ENCODE results near the gene SGSM1. TPM values are rescaled to one million over a fixed set of nuclear protein-coding genes. Genes with fewer than 3 reads are reported as not detected.

SGSM1 gene
- polyA plus RNA-seq, 1 of the 3 experiments (the other 2 are of a cell fraction), result 0.15 TPM

- DNase-seq, result peak; percentile 84
Measured at GRCh38 chr22:24952837-24953383, 146.9 kb downstream of the SGSM1 start.

GRCh38 chr22:24953384-24954113 lies 147.5 kb downstream of the SGSM1 start:
- H3K4me2 ChIP-seq, result peak overlapping the region; percentile 97
- H3K36me3 ChIP-seq (replicated peaks in 1 of 2; ENCODE audit: control insufficient read depth in 1 of 2, insufficient read depth in 2 of 2, low read length in 1 of 2), result no peaks in the 10 kb centered on the region
- DNase-seq, result peak; percentile 76
- peak overlapping the region; percentile 73 to 93 for H3K4me3 ChIP-seq (ENCODE audit: low read depth in 2 of 2, low read length in 1 of 2)
- H3K4me1 ChIP-seq (ENCODE audit: control insufficient read depth in 1 of 2, insufficient read depth in 2 of 2, low read depth in 1 of 2, low read length in 1 of 2), result peaks cover 14 to 15% of the 10 kb centered on the region in 2 experiments; a peak in 3 of 4 replicates
- peak overlapping the region; percentile 91; the same call in 1 of the 2 replicates for H2AFZ ChIP-seq (ENCODE audit: low read depth)
- no peaks in the 10 kb centered on the region for H3K9me2 ChIP-seq
- POLR2A ChIA-PET, result interaction anchor here (0.5 kb wide), 1 partner anchor 54 kb away, joined by 3 read pairs; no protein-coding TSS in a partner anchor
- no peaks in the 10 kb centered on the region for H4K20me1 ChIP-seq (ENCODE audit: insufficient read depth)
- 13% methylated on average over 25 of the region's 47 CpGs for WGBS (ENCODE audit: low lambda C conversion rate)
- H3K9me3 ChIP-seq, result no peaks in the 10 kb centered on the region
- CTCF ChIA-PET, result interaction anchor here (0.7 to 20.1 kb wide), 10 partner anchors 8 to 180 kb away, joined by 3 to 513 read pairs (median 4); no protein-coding TSS in a partner anchor
- H3K27ac ChIP-seq (ENCODE audit: low read depth in 2 of 2, low read length in 1 of 2), result peak overlapping the region; percentile 82 to 87
- H3F3A ChIP-seq (replicated peaks; ENCODE audit: insufficient read depth), result peaks cover 6% of the 10 kb centered on the region
- no peaks in the 10 kb centered on the region for H3K27me3 ChIP-seq (ENCODE audit: insufficient read depth)
- no peak for TF ChIP-seq RXRA (IDR thresholded peaks at IDR 0.05; ENCODE audit: borderline replicate concordance, low read depth)
- no peak for TF ChIP-seq ELF1 (IDR thresholded peaks at IDR 0.05)
- TF ChIP-seq MAX (IDR thresholded peaks at IDR 0.05; ENCODE audit: low read depth), result 0 out of 2 replicates have a peak, but pooled peaks have one; percentile 41
- H3K79me2 ChIP-seq (ENCODE audit: insufficient read depth), result peaks cover 52% of the 10 kb centered on the region; the same call in 1 of the 2 replicates
- peak overlapping the region; percentile 91 for H3K9ac ChIP-seq

More at GRCh38 chr22:24952837-24953383, 146.9 kb downstream of the SGSM1 start:
- H2AFZ ChIP-seq (ENCODE audit: low read depth), result peak overlapping the region; percentile 91
- peak overlapping the region; percentile 73 to 93 for H3K4me3 ChIP-seq (ENCODE audit: low read depth in 2 of 2, low read length in 1 of 2)
- POLR2A ChIA-PET, result no interaction called here
- TF ChIP-seq POLR2AphosphoS5 (IDR thresholded peaks at IDR 0.05; ENCODE audit: low read depth, low read length), result no peak
- TF ChIP-seq CHD2 (IDR thresholded peaks at IDR 0.05; ENCODE audit: low read length, partially characterized antibody), result peak; percentile 87
- peak; percentile 83 for TF ChIP-seq USF1 (IDR thresholded peaks at IDR 0.05; ENCODE audit: borderline replicate concordance, low read depth)
- peak; percentile 84 for TF ChIP-seq MAX (IDR thresholded peaks at IDR 0.05; ENCODE audit: low read depth)
- TF ChIP-seq, protein P1, sequence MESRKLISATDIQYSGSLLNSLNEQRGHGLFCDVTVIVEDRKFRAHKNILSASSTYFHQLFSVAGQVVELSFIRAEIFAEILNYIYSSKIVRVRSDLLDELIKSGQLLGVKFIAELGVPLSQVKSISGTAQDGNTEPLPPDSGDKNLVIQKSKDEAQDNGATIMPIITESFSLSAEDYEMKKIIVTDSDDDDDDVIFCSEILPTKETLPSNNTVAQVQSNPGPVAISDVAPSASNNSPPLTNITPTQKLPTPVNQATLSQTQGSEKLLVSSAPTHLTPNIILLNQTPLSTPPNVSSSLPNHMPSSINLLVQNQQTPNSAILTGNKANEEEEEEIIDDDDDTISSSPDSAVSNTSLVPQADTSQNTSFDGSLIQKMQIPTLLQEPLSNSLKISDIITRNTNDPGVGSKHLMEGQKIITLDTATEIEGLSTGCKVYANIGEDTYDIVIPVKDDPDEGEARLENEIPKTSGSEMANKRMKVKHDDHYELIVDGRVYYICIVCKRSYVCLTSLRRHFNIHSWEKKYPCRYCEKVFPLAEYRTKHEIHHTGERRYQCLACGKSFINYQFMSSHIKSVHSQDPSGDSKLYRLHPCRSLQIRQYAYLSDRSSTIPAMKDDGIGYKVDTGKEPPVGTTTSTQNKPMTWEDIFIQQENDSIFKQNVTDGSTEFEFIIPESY (IDR thresholded peaks at IDR 0.05; ENCODE audit: borderline replicate concordance, low read depth), result peak; percentile 87
- peaks cover 47% of the 10 kb centered on the region; the same call in 1 of the 2 replicates for H3K79me2 ChIP-seq (ENCODE audit: insufficient read depth)
- H3F3A ChIP-seq (replicated peaks; ENCODE audit: insufficient read depth), result peaks cover 6% of the 10 kb centered on the region
- H3K9ac ChIP-seq, result peak overlapping the region; percentile 91
- no peaks in the 10 kb centered on the region for H3K27me3 ChIP-seq (ENCODE audit: insufficient read depth)
- H3K36me3 ChIP-seq (replicated peaks in 1 of 2; ENCODE audit: control insufficient read depth in 1 of 2, insufficient read depth in 2 of 2, low read length in 1 of 2), result no peaks in the 10 kb centered on the region
- no peaks in the 10 kb centered on the region for H3K9me2 ChIP-seq
- peak overlapping the region; percentile 97 for H3K4me2 ChIP-seq
- no peaks in the 10 kb centered on the region for H3K9me3 ChIP-seq
- H3K4me1 ChIP-seq (ENCODE audit: control insufficient read depth in 1 of 2, insufficient read depth in 2 of 2, low read depth in 1 of 2, low read length in 1 of 2), result peaks cover 14 to 15% of the 10 kb centered on the region in 2 experiments; a peak in 3 of 4 replicates
- H3K27ac ChIP-seq (ENCODE audit: low read depth in 2 of 2, low read length in 1 of 2), result peak overlapping the region; percentile 82 to 87
- CTCF ChIA-PET, result interaction anchor here (0.7 to 20.1 kb wide), 11 partner anchors 9 to 180 kb away, joined by 3 to 513 read pairs (median 4); no protein-coding TSS in a partner anchor
- H4K20me1 ChIP-seq (ENCODE audit: insufficient read depth), result no peaks in the 10 kb centered on the region
- under 1% methylated on average over 18 of the region's 35 CpGs for WGBS (ENCODE audit: low lambda C conversion rate)

All from SK-N-SH (cell line).